ENCODE data around the gene RUNX1.

The RUNX1 gene

GRCh38 chr21:34743831-34744230 is 305.3 kb downstream of the RUNX1 start:
- H3K27ac ChIP-seq: no peak overlapping the region
- no peak overlapping the region for H2AFZ ChIP-seq
- no peaks in the 10 kb centered on the region for H3K27me3 ChIP-seq (ENCODE audit: control insufficient read depth, insufficient read depth, low read length)
- no peaks in the 10 kb centered on the region for H3K79me2 ChIP-seq
- TF ChIP-seq CTCF (IDR thresholded peaks at IDR 0.05): no peak
- H3K9ac ChIP-seq: no peak overlapping the region
- no peak overlapping the region for H3K4me2 ChIP-seq (ENCODE audit: low read length)
- H3K4me3 ChIP-seq (ENCODE audit: low read depth, low read length): no peak overlapping the region
- H3K9me3 ChIP-seq (ENCODE audit: control insufficient read depth, low read length): no peaks in the 10 kb centered on the region
- no peaks in the 10 kb centered on the region for H3K4me1 ChIP-seq
- H3K36me3 ChIP-seq (ENCODE audit: control insufficient read depth, insufficient read depth, low read length): no peaks in the 10 kb centered on the region

- Histone ChIP-seq H3K36me3 (ENCODE audit: control insufficient read depth, insufficient read depth, low read length) (no peaks in the 10 kb centered on the region), H3K27ac (no peak overlapping the region), H3K27me3 (ENCODE audit: control insufficient read depth, insufficient read depth, low read length) (no peaks in the 10 kb centered on the region)
These were observed 305.8 kb downstream of the RUNX1 start for GRCh38 chr21:34743285-34743684.

GRCh38 chr21:34740198-34740597 is 308.9 kb downstream of the RUNX1 start:
- Histone ChIP-seq H3K79me2 (no peaks in the 10 kb centered on the region), H3K27me3 (ENCODE audit: control insufficient read depth, insufficient read depth, low read length) (no peaks in the 10 kb centered on the region), H2AFZ (no peak overlapping the region), H3K4me3 (ENCODE audit: low read depth, low read length) (no peak overlapping the region), H3K4me2 (ENCODE audit: low read length) (no peak overlapping the region), H3K36me3 (ENCODE audit: control insufficient read depth, insufficient read depth, low read length) (no peaks in the 10 kb centered on the region), H3K9ac (no peak overlapping the region), H3K27ac (no peak overlapping the region), H3K4me1 (no peaks in the 10 kb centered on the region), H3K9me3 (ENCODE audit: control insufficient read depth, low read length) (no peaks in the 10 kb centered on the region)
- TF ChIP-seq CTCF (IDR thresholded peaks at IDR 0.05): no peak

More at GRCh38 chr21:34743285-34743684, 305.8 kb downstream of the RUNX1 start:
- Histone ChIP-seq H3K9ac (no peak overlapping the region), H2AFZ (no peak overlapping the region), H3K9me3 (ENCODE audit: control insufficient read depth, low read length) (no peaks in the 10 kb centered on the region), H3K4me3 (ENCODE audit: low read depth, low read length) (no peak overlapping the region), H3K79me2 (no peaks in the 10 kb centered on the region), H3K4me2 (ENCODE audit: low read length) (no peak overlapping the region), H3K4me1 (no peaks in the 10 kb centered on the region)
- TF ChIP-seq CTCF (IDR thresholded peaks at IDR 0.05): no peak
